NCI-H2227 treated with DMSO at 0.1 percent for 48 hours (cell line): ENCODE measurements around the gene NR2F1.

ENCODE experiments used
- DNase-seq: peaks from one replicate; lab custom pipeline; 2025; lab: John Stamatoyannopoulos, UW

Gene NR2F1

GRCh38 chr5:93591323-93591945 is 8.4 kb downstream of the NR2F1 start:
- no peak for DNase-seq

- DNase-seq, result no peak
Measured at GRCh38 chr5:93592883-93593282, 9.9 kb downstream of the NR2F1 start.

- no peak for DNase-seq
Measured at GRCh38 chr5:93593476-93594131, 10.6 kb downstream of the NR2F1 start.

GRCh38 chr5:93594591-93595419 is 11.8 kb downstream of the NR2F1 start:
- no peak for DNase-seq

GRCh38 chr5:93595420-93596147 is 12.6 kb downstream of the NR2F1 start:
- DNase-seq, result no peak

GRCh38 chr5:93596310-93596675 is 13.3 kb downstream of the NR2F1 start:
- no peak for DNase-seq

- no peak for DNase-seq
Measured at GRCh38 chr5:93596676-93597490, 13.9 kb downstream of the NR2F1 start.

- no peak for DNase-seq
Measured at GRCh38 chr5:93598091-93599000, 15.3 kb downstream of the NR2F1 start.

- DNase-seq, result no peak
Measured at GRCh38 chr5:93599001-93599379, 16.0 kb downstream of the NR2F1 start.

GRCh38 chr5:93599399-93600120 is 16.5 kb downstream of the NR2F1 start:
- no peak for DNase-seq

- no peak for DNase-seq
Measured at GRCh38 chr5:93600409-93601070, 17.5 kb downstream of the NR2F1 start.

- DNase-seq, result no peak
Measured at GRCh38 chr5:93601071-93601801, 18.2 kb downstream of the NR2F1 start.

- DNase-seq, result no peak
Measured at GRCh38 chr5:93601802-93602155, 18.8 kb downstream of the NR2F1 start.

- DNase-seq, result no peak
Measured at GRCh38 chr5:93602241-93603077, 19.4 kb downstream of the NR2F1 start.

- DNase-seq, result no peak
Measured at GRCh38 chr5:93603078-93603792, 20.2 kb downstream of the NR2F1 start.

GRCh38 chr5:93603793-93604643 is 21.0 kb downstream of the NR2F1 start:
- no peak for DNase-seq
